GM21360 (cell line): ENCODE measurements around the gene KIAA1671.

ENCODE experiments used
- ATAC-seq: cut with Tn5 transposase; IDR thresholded peaks from one replicate; pipeline ENCODE4 v1.9.1; 2021; ENCODE audit warnings: mild to moderate bottlenecking, moderate library complexity; ENCODE audit not compliant: unreplicated experiment

Gene KIAA1671

DNA sequence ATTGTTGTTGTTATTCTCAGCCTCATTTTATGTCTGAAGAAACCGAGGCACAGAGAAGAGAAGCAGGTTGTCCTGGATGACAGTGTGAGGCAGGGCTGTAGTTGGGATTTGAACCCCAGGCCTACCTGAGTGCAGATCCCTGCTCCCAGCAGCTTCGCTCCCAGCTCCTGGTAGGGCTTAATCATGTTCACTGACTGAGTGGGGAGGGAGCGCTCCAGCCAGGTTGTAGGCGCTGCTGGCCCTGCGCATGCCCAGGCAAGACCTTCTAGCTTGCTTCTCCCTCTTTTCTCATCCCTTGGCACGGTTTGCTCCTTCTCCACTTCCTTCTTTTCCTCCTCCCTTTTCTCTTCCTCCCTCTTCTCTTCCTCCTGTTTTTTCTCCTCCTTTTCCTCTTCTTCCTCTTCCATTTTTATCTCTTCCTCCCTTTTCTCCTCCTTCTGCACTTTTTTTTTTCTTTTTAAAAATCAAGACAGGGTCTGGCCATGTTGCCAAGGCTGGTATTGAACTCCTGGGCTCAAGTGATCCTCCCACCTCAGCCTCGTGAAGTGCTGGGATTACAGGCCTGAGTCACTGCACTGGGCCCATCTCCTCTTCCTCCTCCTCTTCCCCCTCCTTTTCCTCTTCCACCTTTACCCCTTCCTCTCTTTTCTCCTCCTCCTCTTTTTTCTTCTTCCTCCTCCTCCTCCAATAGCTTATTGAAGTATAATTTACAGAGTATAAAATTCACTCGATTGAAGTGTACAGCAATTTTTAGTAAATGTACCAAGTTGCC, 109.3 kb downstream of the KIAA1671 start:
- ATAC-seq = no peak

DNA sequence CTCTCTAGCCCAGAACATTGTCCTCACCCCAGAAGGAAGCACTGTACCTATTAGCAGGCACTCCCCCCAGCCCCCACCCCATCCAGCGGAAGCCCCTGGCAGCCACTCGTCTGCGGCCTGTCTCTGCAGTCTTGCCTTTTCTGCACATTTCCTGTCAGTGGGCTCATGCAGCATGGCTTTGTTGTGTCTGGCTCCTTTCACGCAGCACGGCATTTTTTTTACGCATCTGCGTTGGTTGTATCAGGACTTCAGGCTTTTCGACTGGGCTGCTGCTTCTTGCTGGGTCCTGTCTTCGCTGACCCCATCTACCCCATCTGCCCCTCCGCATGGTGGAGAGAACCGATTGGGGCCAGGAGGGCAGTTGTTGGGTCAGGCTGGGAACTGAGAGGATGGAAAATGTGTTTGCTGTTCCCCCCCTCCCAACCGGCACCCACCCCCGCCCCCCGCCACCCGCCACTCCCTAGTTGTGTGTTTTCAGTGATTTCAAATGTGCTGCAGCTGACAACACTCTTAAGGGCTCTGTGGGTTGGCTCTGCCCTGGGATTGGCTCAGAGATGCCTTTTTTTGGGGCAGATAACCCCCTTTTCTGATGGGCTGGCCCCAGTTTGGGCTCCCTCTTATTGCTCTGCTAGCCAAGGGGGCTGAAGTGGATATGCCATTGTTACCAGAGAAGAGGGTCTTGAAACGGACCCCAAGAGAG, 110.0 kb downstream of the KIAA1671 start:
- no peak for ATAC-seq

DNA sequence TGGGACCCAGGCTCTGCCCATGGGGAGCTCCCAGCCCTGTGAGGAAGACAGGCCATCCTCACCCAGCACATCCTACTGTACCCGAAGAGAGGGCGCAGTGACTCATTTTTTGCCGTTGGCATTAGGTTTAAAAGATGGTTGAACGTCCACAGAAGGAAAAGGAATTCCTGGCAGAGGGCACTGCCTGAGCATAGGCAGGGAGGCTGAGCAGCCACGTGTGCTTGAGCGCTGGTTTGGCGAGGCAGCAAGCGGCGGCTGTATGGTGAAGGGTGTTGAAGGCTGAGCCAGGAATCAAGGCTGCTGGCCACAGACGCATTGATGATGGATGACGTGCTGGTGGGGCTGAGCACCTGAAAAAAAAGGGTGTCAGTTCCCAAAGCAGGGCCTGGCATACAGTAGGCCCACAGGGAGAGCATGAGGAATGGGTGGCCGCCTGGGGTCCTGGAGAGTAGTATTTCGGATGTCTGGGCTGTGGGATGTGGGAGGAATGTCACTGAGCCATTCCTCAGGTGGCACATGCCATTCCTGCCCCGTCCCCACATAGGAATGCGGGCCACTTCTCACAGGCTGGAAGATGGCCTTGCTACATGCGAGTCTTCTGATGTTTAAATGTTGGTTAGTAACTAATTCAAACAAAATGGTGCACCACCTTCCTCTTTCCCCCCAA, 112.5 kb downstream of the KIAA1671 start:
- no peak for ATAC-seq

DNA sequence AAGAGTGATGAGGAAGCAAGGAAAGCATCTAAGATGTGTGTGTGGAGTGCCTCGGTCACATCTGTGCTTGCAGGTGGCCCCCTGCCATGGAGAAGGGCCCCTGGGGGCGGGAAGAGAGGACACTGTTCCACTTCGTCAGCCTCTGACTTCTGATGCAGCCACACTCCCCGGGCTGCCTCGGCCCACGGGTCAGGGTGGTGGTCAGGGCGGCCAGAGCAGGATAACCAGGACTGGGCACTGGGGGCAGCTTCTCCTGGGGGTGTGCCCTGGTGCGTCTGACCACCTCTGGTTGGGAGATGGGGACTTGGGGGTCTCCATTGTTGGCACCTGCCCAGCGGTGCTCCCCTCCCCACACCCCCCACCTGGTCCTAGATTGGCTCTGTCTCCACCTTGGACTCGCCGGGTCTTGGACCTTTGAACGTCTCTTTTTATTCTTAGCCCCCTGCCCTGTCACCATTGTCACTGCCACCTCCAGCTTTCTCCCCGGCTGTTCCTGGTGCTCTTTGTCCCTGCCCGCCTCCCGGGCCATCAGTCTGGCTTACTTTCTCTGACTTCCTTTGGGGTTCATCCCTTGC, 114.4 kb downstream of the KIAA1671 start:
- ATAC-seq = no peak

DNA sequence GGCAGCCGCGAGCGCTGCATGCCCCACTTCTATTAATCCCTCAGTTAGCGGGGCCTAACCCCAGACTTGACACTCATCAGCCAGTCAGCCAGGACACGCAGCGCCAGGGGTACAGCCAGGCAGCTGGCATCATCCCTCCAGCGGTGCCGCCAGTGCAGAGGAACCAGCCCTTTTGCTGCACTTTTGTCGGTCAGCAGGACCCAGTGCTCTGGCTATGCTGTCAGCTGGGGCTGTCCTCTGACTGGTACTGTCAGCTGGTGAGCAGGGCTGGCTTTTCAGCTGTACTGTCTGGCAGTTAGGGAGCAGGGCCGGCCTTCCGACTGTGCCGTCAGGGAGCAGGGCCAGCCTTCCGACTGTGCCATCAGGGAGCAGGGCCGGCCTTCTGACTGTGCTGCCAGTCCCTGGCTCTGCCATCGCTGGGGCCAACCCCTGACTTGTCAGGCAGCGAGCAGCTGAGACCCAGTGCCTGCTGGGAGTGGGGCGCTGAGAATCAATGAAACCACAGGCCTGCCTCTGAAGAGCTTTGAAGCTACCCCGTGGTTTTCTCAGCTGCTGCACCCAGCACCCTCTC, 115.4 kb downstream of the KIAA1671 start:
- no peak for ATAC-seq

DNA sequence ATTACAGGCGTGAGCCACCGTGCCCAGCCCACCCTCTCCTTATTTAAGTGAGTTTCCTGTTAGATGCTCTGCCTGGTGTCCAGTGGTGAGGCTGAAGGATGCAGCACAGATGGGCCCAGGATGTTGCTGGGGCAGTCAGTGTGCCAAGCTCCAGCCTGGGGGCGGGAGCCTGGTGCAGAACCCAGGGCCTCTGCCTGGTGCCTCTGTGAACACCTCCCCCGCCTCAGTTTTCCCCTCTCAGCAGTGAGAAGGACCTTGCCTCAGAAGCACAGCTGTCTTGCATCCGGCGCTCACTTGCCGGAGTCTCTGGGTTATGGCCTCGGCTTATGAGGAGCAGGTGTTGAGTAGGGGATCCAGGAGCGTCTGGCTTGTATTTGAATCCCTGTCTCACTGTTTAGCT, 116.2 kb downstream of the KIAA1671 start:
- ATAC-seq = no peak

DNA sequence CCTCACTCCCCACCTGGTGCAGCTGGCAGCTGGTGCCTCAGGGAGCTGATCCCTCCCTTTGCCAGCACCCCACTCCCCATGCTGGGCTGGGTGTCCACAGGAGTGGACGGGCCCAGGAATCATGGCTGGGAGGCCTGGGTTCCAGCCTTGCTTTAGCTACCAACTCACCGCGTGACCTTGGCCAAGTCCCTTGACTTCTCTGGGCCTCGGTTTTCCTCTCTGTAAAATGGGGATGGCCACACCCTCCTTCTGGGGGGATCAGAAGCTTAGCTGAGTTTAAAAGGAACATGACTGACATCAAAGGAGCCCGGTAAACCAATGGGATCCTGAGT, 116.9 kb downstream of the KIAA1671 start:
- no peak for ATAC-seq

DNA sequence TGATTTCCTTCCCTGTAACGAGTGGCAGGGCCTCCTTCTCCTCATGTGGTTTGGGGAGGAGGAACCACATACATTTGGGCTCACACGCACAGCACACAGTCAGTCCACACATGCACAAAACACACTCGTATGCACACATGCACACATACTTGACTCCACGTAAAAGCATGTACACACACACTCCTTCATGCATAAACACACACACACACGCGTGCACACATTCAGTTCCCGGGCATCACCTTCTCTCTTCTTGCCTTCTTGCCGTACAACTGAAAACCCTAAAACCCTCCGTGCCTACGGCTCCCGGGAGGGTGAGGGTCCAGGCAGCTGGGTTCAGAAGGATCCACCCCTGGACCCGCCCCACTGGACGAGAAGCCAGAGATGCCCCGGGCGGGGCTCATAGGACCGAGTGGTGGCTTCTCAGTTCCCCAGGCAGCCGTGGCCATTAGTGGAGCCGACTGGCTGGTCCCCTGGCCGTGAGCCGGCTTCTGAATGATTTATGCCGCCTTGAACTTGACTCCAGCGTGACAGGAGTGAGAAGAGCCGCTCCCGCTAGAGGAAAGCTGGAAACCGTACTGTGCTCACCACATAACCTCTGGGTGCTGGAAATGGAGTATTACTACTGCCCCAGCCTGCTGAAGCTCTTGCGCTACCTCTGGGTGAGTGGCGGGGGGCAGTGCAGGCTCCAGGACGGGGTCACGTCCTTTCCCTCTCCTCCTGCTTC, 117.4 kb downstream of the KIAA1671 start:
- no peak for ATAC-seq

DNA sequence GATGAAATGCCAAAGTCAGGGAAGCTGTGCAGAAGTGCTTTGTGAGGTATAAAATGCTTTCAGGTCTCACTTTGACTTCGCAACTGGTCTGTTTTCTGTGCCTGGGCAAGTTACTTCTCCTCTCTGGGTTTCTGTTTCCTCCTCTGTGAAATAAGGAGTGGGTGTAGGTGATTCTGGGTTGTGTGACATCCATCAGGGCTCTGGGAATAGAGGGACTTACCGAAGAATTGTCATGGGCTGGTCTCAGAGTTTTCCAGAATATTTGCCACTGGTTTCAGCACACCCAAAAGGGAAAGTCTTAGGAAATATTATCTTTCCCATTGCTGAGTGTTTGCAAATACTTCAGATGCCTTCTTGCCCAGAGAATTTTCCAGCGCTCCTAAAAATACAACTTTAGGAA, 118.4 kb downstream of the KIAA1671 start:
- no peak for ATAC-seq

DNA sequence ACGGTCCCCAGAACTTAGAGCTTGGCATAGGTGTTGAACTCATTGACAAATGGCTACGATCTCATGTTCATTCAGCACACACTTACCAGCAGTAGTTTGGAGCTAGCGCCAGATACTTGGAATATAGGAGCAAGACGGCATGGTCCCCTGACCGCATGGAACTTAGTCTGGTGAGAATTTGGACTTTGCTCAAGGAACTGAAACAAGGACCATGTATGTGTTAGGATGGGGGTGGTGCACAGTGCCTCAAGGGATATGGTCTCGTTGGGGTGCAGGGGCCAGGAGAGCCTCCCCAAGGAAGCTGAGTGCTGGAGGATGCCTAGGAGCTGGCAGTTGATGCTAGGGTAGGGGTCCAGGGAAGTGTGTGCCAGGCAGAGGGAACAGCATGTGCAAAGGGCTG, 119.2 kb downstream of the KIAA1671 start:
- no peak for ATAC-seq

DNA sequence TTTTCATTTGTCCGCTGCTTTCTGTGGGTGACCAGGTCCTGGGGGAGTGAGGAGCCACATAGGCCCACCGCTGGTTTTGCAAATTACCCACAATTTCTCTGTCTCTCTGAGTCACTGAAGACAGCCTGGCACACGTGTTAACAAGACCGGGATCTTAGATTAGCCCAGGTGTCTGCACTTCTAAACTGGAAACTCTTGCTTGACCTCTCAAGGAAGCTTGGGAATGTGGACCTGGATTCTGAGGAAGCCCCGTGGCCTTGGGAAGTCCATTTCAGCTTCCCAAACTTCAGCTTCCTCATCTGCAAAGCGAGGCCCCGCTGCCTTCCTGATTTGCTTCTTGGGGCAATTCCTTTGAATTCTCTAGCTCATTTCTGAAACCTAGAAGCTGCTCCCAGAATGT, 119.9 kb downstream of the KIAA1671 start:
- no peak for ATAC-seq

DNA sequence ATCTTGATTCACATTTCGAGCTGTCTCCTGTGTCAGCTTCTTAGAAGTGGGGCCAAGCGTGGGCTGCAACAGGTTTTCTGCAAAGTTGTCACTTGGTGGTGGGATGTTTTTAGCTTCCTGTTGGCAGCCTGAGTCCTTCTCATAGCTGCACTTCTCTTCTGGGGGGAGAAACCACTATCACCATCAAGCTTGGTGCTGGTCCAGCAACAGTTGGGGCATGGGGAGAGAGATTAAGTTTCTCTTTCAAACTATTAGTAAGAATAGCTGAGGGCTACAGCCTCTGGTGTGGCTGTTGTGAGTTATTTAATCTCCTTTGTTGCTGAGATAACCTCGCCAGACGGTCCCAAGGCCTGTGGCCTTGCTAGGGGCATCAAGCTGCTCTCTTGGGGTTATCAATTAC, 123.8 kb downstream of the KIAA1671 start:
- ATAC-seq = no peak

DNA sequence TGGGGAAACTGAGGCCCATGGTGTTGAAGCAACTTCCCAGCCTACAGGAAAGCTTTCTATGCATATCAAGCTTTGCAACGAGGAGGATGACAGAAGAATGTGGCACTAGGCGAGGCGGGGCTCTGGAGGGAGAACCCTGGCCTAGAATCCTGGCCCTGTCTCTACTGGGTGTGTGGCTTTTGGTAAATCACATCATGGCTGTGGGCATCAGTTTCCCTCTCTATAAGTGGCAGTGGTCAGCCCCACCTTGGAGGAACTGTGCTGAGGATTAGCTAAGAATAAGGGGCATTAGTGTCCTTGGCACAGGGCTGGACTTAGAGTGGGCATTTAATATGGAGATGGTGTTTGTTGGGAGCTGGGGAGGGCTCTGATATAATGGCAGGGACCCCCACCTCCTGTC, 124.5 kb downstream of the KIAA1671 start:
- no peak for ATAC-seq

DNA sequence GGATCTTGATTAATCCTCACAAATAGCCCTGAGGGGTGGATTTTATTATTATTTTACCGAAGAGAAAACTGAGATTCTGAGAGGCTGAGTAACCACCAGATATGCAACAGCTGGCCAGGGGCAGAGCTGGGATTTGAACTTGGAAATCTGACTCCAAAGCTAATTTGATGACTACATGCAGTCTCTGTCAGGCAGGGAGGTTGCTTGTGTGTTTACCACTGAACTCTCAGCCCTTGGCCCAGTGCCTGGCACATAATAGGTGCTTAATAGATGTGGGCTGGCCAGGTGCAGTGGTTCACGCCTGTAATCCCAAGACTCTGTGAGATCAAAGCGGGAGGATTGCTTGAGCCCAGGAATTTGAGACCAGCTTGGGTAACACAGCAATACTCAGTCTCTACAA, 125.4 kb downstream of the KIAA1671 start:
- ATAC-seq = no peak

DNA sequence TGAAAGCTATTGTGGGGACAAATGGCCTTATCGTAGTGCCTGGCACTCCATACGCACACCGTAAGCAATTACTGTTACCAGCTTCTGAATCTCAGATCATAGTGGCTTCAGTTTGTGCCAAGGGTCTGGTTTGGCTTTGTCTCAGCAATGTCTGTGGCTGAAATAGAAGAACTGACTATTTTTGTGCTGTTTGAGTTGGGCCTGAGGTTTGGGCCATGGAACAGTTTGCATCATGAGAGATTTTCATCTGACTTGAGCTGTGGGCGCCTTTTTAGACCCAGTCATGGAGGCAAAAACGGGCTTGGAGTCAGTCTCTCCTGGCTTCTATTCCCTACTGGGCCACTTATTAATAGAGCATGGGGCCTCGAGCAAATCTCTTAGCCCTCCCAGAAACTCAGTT, 126.1 kb downstream of the KIAA1671 start:
- no peak for ATAC-seq

DNA sequence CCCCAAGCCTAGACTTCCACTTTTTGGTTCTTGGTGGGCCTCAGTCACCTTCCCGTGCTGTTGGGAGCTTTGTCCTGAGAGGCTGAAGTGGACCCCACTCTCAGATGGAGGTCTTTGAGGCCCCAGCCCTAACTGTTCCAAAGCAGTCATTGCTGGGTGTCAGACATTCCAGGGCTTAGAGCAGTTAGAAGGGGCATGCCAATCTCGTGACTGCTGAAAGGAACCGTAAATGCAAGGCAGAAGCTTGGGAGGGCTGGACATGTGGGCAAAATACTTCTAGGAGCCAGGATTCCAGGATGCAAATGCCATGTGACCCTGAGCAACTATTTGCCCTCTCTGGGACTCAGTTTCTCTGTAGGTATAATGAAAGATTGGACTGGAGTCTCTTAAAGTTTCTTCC, 128.3 kb downstream of the KIAA1671 start:
- no peak for ATAC-seq

DNA sequence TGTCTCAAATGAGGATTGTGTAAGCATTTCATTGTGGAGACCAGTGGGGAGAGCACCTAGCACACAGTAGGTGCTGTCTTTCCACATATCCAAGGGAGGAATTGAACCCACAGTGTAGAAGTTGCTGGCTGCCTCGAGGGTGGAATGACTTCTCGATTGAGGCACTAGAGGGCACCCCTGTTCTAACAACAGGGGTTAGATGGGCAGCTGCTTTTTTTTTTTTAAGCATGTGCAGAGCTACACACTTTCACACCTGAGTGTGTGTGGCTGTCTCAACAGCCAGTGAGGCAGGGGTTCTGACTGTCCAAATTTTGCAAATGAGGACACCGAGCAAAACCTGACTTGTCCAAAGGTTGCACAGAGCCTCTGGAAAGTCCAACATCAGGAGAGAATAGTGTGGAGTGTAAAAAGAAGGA, 128.9 kb downstream of the KIAA1671 start:
- no peak for ATAC-seq

DNA sequence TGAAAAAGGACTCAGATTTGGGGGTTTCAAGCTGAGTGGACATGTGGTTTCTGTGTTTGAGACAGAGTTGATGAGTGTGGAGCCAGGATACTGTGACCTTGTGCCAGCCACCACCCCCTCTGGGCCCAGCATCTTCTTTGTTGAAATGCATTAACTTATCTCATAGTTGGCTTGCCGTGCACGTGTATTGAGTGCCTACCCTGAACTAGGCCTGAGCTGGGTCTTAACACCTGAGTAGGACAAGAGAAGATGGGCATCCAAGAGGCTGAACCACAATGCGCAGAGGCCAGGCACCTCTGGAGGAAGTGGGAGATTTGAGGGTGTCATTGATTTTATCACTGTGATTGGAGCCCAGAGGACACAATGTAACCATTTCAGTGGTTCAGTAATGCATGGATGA, 129.6 kb downstream of the KIAA1671 start:
- no peak for ATAC-seq

DNA sequence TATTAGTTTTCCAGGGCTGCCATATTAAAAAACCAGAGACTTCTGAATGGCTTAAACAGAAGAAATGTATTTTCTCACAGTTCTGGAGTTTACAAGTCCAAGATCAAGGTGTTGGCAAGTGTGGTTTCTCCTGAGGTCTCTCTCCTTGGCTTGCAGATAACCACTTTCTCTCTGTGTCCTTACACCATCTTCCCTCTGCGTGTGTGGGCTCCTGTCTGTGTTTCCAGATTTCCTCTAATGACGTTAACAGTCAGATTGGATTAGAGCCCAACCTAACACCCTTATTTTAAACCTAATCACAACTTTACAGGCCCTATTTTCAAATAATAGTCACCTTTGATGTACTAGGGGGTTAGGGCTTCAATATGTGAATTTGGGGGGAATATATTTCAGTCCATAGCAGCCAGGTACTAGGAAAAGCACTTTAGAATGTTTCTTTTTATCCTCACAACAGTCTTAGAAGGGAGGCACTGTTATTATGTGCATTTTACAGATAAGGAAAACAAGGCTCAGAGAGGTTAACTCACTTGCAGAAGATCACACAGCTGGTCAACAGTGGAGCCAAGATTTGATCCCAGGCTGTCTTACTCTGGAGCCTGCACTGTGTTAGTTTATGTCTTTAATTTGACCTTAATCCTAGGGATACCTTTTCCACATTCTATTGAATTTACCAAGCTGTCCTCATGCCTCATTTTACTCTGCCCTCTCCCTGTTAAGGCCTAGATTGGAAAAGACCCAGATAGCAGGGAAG, 130.7 kb downstream of the KIAA1671 start:
- no peak for ATAC-seq

DNA sequence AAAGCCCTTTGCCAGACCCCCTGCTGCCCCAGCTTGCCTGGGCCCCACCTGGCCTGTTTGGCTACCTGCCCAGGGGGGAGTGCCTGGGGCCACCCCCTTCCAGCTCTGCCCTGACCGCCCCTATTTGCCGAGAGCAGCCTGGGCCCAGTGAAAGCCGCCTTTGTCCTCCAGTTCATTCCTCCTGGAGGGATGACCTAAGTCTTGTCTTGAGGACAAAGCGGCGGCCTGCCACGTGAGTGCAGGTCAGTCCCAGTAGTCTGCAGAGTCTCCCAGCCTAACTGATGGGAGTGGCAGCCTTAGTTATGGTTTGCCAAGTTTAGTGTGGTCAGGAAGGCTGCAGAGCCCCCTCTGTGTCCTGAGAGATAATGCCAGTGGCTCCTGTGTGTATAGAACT, 131.3 kb downstream of the KIAA1671 start:
- ATAC-seq = no peak
